Measurements from ENCODE around the gene POLR2J.
"Not testable (repeated sequence)": the region's sequence is repeated elsewhere in the genome, so short reads cannot be mapped to it uniquely, and the experiment has no call there.

GRCh38 chr7:102516951-102517350 is 38.2 kb upstream of the POLR2J start:
- not testable (repeated sequence) for TF ChIP-seq CTCF (IDR thresholded peaks at IDR 0.05); POLR2A (IDR thresholded peaks at IDR 0.05); POLR2AphosphoS5 (IDR thresholded peaks at IDR 0.05; ENCODE audit: insufficient read depth in 1 of 2, low read depth in 1 of 2)

Data from vagina (tissue), 2 donors.